Stimulated activated CD4-positive, alpha-beta T cell treated with anti-CD3 and anti-CD28 coated beads, Interleukin-15, amount 100 ng/mL, for 1 hour (primary cell): ENCODE data around the gene ADGRB3.

Source experiments
- DNase-seq, 2 donors: peaks; one replicate each; pipeline ENCODE4 v3.0.0-alpha.2; 2020; ENCODE audit warnings: low read depth in 1 of 2, low spot score in 1 of 2

The ADGRB3 gene

GRCh38 chr6:69018906-69019305, 383.8 kb downstream of the ADGRB3 start:
- DNase-seq, result no peak

- DNase-seq, result no peak
Observed at GRCh38 chr6:69019832-69020231, 384.8 kb downstream of the ADGRB3 start.

- no peak for DNase-seq
Observed at GRCh38 chr6:69022993-69023392, 387.9 kb downstream of the ADGRB3 start.

- DNase-seq, result no peak
Observed at GRCh38 chr6:69026243-69026642, 391.2 kb downstream of the ADGRB3 start.

- DNase-seq, result no peak
Observed at GRCh38 chr6:69026715-69027114, 391.6 kb downstream of the ADGRB3 start.

GRCh38 chr6:69027861-69028260, 392.8 kb downstream of the ADGRB3 start:
- no peak for DNase-seq

GRCh38 chr6:69038841-69039240, 403.8 kb downstream of the ADGRB3 start:
- no peak for DNase-seq

GRCh38 chr6:69042297-69042696, 407.2 kb downstream of the ADGRB3 start:
- DNase-seq, result no peak

- no peak for DNase-seq
Observed at GRCh38 chr6:69044534-69044933, 409.5 kb downstream of the ADGRB3 start.

- DNase-seq, result no peak
Observed at GRCh38 chr6:69059413-69059812, 424.3 kb downstream of the ADGRB3 start.

GRCh38 chr6:69061066-69061465, 426.0 kb downstream of the ADGRB3 start:
- no peak for DNase-seq

GRCh38 chr6:69063401-69063800, 428.3 kb downstream of the ADGRB3 start:
- DNase-seq, result no peak

GRCh38 chr6:69064226-69064625, 429.1 kb downstream of the ADGRB3 start:
- DNase-seq, result no peak

- no peak for DNase-seq
Observed at GRCh38 chr6:69069881-69070280, 434.8 kb downstream of the ADGRB3 start.

GRCh38 chr6:69072796-69073195, 437.7 kb downstream of the ADGRB3 start:
- DNase-seq, result no peak

GRCh38 chr6:69084746-69085335, 449.8 kb downstream of the ADGRB3 start:
- no peak for DNase-seq

- DNase-seq, result no peak
Observed at GRCh38 chr6:69086689-69087088, 451.6 kb downstream of the ADGRB3 start.

GRCh38 chr6:69089539-69089938, 454.5 kb downstream of the ADGRB3 start:
- DNase-seq, result no peak

GRCh38 chr6:69090132-69090531, 455.1 kb downstream of the ADGRB3 start:
- DNase-seq, result no peak

- no peak for DNase-seq
Observed at GRCh38 chr6:69096681-69097080, 461.6 kb downstream of the ADGRB3 start.

GRCh38 chr6:69097948-69098347, 462.9 kb downstream of the ADGRB3 start:
- no peak for DNase-seq

GRCh38 chr6:69098910-69099309, 463.8 kb downstream of the ADGRB3 start:
- no peak for DNase-seq

GRCh38 chr6:69100772-69101171, 465.7 kb downstream of the ADGRB3 start:
- no peak for DNase-seq

- no peak for DNase-seq
Observed at GRCh38 chr6:69102416-69102815, 467.3 kb downstream of the ADGRB3 start.
